ENCODE data around the gene TSEN2. TPM values are rescaled to one million over a fixed set of nuclear protein-coding genes. Genes with fewer than 3 reads are reported as not detected.

The TSEN2 gene
- total and polyA plus RNA-seq, 2 of the 4 experiments (the other 2 are of a cell fraction) = 9.5 to 14.2 TPM

GRCh38 chr3:12455740-12456139 is 28.5 kb upstream of the TSEN2 start:
- Histone ChIP-seq H2AK9ac (replicated peaks; ENCODE audit: low read depth, low read length, poor library complexity) (no peak overlapping the region), H3K4me1 (ENCODE audit: control insufficient read depth, insufficient read depth, low read length) (peaks cover 4% of the 10 kb centered on the region; the same call in 1 of the 2 replicates), H3K18ac (ENCODE audit: low read depth, low read length) (no peak overlapping the region), H4K5ac (ENCODE audit: low read depth, low read length) (no peak overlapping the region), H3K79me1 (ENCODE audit: low read depth in 1 of 2, low read length in 2 of 2) (no peaks in the 10 kb centered on the region), H3K4ac (ENCODE audit: low read depth, low read length) (no peak overlapping the region), H4K91ac (ENCODE audit: insufficient read depth, low read depth, low read length) (no peak overlapping the region), H3K14ac (replicated peaks; ENCODE audit: low read depth, low read length) (no peak overlapping the region), H3K9me3 (ENCODE audit: control insufficient read depth, insufficient read depth, low read length) (peaks cover 5% of the 10 kb centered on the region; the same call in 1 of the 2 replicates), H2AFZ (replicated peaks; ENCODE audit: low read length, poor library complexity) (no peak overlapping the region), H3K4me2 (ENCODE audit: low read depth, low read length) (no peak overlapping the region), H2BK20ac (ENCODE audit: low read depth, low read length) (no peak overlapping the region), H3K23ac (ENCODE audit: low read depth, low read length) (no peak overlapping the region), H3K9me1 (ENCODE audit: insufficient read depth, low read length) (peaks cover 3% of the 10 kb centered on the region; the same call in 1 of the 2 replicates), H2BK5ac (ENCODE audit: low read depth, low read length, poor library complexity, severe bottlenecking) (no peak overlapping the region), H2BK15ac (ENCODE audit: low read depth, low read length) (no peak overlapping the region), H3K27ac (ENCODE audit: insufficient read depth, low read length) (no peak overlapping the region), H4K8ac (ENCODE audit: low read depth in 2 of 2, low read length in 2 of 2) (no peak overlapping the region), H3K4me3 (ENCODE audit: insufficient read depth, low read depth, low read length) (no peak overlapping the region), H3K9ac (ENCODE audit: low read depth, low read length) (no peak overlapping the region), H2BK120ac (ENCODE audit: low read depth, low read length) (no peak overlapping the region), H2AK5ac (ENCODE audit: low read depth, low read length) (no peak overlapping the region), H3K36me3 (ENCODE audit: control insufficient read depth, insufficient read depth, low read length) (no peaks in the 10 kb centered on the region), H3K56ac (ENCODE audit: extremely low read depth, insufficient read depth, low read length) (no peak overlapping the region), H3K27me3 (ENCODE audit: control insufficient read depth, insufficient read depth, low read length) (no peaks in the 10 kb centered on the region; the same call in 1 of the 2 replicates), H4K20me1 (ENCODE audit: insufficient read depth, low read length) (no peaks in the 10 kb centered on the region)
- dilution Hi-C loops (cut with HindIII; ENCODE audit: low sequenced_read_pairs, unreplicated experiment) = no loop called here
- ChIA-PET POLR2A (ENCODE audit: unreplicated experiment) (no interaction called here), CTCF (no interaction called here)
- WGBS, 2 experiments (ENCODE audit: extremely low coverage in 2 of 2, insufficient read length in 1 of 2) = 100% methylated on average over 5 of the region's 7 CpGs; no CpG with 5 or more reads in 1 of the 2 experiments
- in situ Hi-C loops (cut with MboI; ENCODE audit: low sequenced_read_pairs) = no loop called here
- no peak for ATAC-seq (ENCODE audit: low read depth)
- TF ChIP-seq POLR2A (IDR thresholded peaks at IDR 0.05; ENCODE audit: low read depth, low read length) (no peak), USF2 (IDR thresholded peaks at IDR 0.05; ENCODE audit: low read depth, low read length) (no peak), MAZ (IDR thresholded peaks at IDR 0.05; ENCODE audit: borderline replicate concordance, low read depth, low read length) (no peak), MAFK (IDR thresholded peaks at IDR 0.05; ENCODE audit: low read depth, low read length) (no peak), RAD21 (IDR thresholded peaks at IDR 0.05; ENCODE audit: low read length) (no peak)
- BruUV-seq (replicated peaks) = no TSS peak
- intact Hi-C loops (cut with micrococcal nuclease) = no loop called here
- DNase-seq = no peak

All from IMR-90 (cell line).